Measurements from ENCODE around the gene CYLD.

The CYLD gene

DNA sequence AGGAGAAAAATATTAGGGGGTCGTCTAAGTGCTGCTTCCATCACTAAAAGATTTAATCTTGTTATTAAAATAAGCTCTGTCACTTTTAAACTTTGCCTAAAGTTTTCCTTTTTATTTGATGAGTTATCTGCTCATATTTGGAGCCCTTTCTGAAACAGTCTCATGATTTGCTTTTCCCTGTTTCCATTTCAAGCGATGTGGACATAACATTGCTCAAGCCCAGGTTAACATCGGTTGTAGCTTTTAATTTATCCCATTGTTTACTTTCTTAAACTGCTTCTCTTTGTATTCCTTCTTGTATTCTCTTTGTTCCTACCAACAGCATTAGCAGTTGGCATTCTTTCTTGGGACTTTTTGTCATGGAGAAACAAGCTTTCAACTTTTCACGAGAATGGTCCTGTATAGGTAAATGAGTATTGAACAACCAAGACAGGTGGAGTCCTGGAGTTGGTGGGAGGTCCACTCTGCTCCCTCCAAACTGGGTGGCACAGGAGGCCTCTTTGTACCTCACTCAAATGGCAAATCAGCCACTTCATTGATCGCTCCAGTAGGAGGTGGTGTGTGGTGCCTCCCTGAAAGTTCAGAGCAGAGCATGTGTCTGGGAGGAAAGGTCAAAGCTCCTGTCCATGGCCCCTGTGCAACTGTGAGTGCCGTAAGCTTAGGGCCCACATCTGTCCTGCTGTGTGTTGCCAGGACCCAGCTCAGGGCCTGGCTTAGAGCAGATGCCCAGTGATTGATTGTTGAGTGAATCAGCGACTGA, 107.0 kb downstream of the CYLD start:
- no peak for DNase-seq
